ENCODE data around the gene RLBP1. TPM values are rescaled to one million over a fixed set of nuclear protein-coding genes. Genes with fewer than 3 reads are reported as not detected.

Gene RLBP1
- total and polyA plus RNA-seq, 4 donors: not detected

DNA sequence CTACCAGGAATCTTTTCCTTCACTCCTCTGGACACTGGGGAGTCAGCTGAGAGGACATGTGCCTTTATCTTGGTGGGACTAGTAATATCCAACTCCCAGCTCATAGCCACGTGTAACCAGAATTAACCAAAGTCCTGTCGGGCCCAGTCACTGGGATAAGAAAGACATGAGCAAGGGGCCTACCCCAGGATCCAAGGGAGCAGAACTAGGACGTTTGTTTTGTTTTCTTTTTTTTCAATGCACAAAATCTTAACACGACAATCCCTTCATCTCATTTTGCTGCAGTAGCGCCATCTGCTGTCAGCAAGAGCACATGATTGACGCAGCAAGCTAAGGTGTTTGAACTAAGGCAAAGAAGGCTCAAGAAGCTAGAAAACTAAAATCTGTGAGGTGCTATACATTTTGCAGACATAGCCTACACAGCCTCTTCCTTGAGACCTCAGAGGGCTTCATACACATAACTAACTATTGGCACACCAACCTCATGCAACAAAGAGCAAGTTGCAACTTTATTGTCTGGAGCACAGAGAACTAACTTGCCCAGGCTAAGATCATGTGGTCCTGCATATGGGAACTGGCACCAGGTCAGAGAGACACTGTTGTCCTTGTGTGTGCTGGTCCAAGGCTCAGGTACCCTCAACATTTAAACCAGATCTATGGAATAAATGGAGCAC is 43.6 kb downstream of the RLBP1 start:
- 21 to 22% methylated on average over 6 of the region's 6 CpGs for WGBS, 2 donors
- no peak overlapping the region for H3K9ac ChIP-seq (ENCODE audit: insufficient read depth in 1 of 2, low read length in 2 of 2)

DNA sequence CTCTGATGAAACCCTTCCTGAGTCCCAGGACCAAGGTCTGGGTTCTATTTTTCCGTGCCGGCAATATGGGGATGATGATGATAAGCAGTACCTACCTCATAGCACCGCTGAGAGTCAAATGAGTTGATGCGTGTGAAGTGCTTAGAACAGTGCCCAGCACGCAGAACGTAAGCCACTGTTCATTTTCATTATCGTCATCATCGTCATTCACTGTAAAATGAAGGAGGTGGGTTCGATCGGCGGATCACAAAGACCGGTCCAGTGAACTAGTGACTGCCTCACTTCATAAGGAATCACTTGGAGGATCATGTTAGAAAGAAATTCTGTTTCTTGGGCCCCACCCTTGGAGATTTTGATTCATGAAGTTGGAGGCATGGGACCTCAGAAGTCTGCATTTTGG is 44.3 kb downstream of the RLBP1 start:
- WGBS, 2 donors: 97 to 98% methylated on average over 12 of the region's 12 CpGs
- TF ChIP-seq, protein P1, sequence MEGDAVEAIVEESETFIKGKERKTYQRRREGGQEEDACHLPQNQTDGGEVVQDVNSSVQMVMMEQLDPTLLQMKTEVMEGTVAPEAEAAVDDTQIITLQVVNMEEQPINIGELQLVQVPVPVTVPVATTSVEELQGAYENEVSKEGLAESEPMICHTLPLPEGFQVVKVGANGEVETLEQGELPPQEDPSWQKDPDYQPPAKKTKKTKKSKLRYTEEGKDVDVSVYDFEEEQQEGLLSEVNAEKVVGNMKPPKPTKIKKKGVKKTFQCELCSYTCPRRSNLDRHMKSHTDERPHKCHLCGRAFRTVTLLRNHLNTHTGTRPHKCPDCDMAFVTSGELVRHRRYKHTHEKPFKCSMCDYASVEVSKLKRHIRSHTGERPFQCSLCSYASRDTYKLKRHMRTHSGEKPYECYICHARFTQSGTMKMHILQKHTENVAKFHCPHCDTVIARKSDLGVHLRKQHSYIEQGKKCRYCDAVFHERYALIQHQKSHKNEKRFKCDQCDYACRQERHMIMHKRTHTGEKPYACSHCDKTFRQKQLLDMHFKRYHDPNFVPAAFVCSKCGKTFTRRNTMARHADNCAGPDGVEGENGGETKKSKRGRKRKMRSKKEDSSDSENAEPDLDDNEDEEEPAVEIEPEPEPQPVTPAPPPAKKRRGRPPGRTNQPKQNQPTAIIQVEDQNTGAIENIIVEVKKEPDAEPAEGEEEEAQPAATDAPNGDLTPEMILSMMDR (IDR thresholded peaks at IDR 0.05; ENCODE audit: control extremely low read depth, extremely low read depth): no peak
- Histone ChIP-seq H3K4me3 (no peak overlapping the region), H3K27ac (ENCODE audit: low read depth in 1 of 2, low read length in 1 of 2) (no peak overlapping the region), H3K9ac (ENCODE audit: insufficient read depth in 1 of 2, low read length in 2 of 2) (no peak overlapping the region), H3K9me3 (ENCODE audit: control insufficient read depth in 4 of 4, insufficient read depth in 3 of 4, low read length in 3 of 4) (no peaks in the 10 kb centered on the region), H3K4me1 (ENCODE audit: control insufficient read depth in 5 of 5, insufficient read depth in 5 of 5, low read length in 5 of 5) (peaks cover 0 to 6% (median 3%) of the 10 kb centered on the region in 5 donors), H3K36me3 (ENCODE audit: control insufficient read depth in 4 of 4, insufficient read depth in 4 of 4, low read length in 4 of 4) (peaks cover 9 to 31% (median 19%) of the 10 kb centered on the region in 4 donors), H3K27me3 (ENCODE audit: control insufficient read depth in 3 of 3, insufficient read depth in 3 of 3, low read length in 2 of 3) (no peaks in the 10 kb centered on the region)
- ATAC-seq (ENCODE audit: insufficient read depth, low FRiP score): no peak
- no peak for DNase-seq

More for the DNA sequence above, 43.6 kb downstream of the RLBP1 start:
- TF ChIP-seq, protein P1 (IDR thresholded peaks at IDR 0.05; ENCODE audit: control extremely low read depth, extremely low read depth): peak; percentile 67
- Histone ChIP-seq H3K4me3 (no peak overlapping the region), H3K9me3 (ENCODE audit: control insufficient read depth in 4 of 4, insufficient read depth in 3 of 4, low read length in 3 of 4) (no peaks in the 10 kb centered on the region), H3K36me3 (ENCODE audit: control insufficient read depth in 4 of 4, insufficient read depth in 4 of 4, low read length in 4 of 4) (peaks cover 12 to 31% (median 19%) of the 10 kb centered on the region in 4 donors), H3K4me1 (ENCODE audit: control insufficient read depth in 5 of 5, insufficient read depth in 5 of 5, low read length in 5 of 5) (peaks cover 0 to 6% (median 3%) of the 10 kb centered on the region in 5 donors), H3K27ac (ENCODE audit: low read depth in 1 of 2, low read length in 1 of 2) (no peak overlapping the region), H3K27me3 (ENCODE audit: control insufficient read depth in 3 of 3, insufficient read depth in 3 of 3, low read length in 2 of 3) (no peaks in the 10 kb centered on the region)
- ATAC-seq (ENCODE audit: insufficient read depth, low FRiP score): no peak
- DNase-seq: peak; percentile 75 to 91 (median 85)

DNA sequence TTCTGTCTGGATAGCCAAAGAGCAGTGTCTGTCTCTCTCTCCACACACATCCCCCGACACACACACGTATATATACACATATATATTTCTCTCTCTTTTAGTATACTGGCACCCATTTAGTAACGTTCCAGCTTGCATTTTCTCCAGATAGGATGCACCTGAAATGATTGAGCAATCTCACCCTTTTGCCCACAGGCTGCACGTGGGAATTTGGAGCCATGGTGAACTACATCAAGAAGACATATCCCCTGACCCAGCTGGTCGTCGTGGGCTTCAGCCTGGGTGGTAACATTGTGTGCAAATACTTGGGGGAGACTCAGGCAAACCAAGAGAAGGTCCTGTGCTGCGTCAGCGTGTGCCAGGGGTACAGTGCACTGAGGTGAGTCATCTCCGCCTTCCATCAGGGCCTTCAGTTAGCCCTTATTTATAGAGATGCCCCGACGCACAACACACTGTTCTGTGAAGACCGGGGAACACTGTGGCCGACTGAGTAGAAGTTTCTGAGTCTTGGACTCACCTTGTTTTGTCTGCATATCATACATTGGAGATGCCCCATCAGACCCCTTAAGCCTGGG is 45.7 kb downstream of the RLBP1 start:
- ATAC-seq (ENCODE audit: insufficient read depth, low FRiP score) (no peak), DNase-seq (no peak)
- Histone ChIP-seq H3K4me1 (ENCODE audit: control insufficient read depth in 5 of 5, insufficient read depth in 5 of 5, low read length in 5 of 5) (peaks cover 0 to 6% (median 4%) of the 10 kb centered on the region in 5 donors), H3K27me3 (ENCODE audit: control insufficient read depth in 3 of 3, insufficient read depth in 3 of 3, low read length in 2 of 3) (no peaks in the 10 kb centered on the region), H3K27ac (ENCODE audit: low read depth in 1 of 2, low read length in 1 of 2) (no peak overlapping the region), H3K36me3 (ENCODE audit: control insufficient read depth in 4 of 4, insufficient read depth in 4 of 4, low read length in 4 of 4) (peaks cover 9 to 33% (median 19%) of the 10 kb centered on the region in 4 donors), H3K9ac (ENCODE audit: insufficient read depth in 1 of 2, low read length in 2 of 2) (no peak overlapping the region), H3K4me3 (no peak overlapping the region), H3K9me3 (ENCODE audit: control insufficient read depth in 4 of 4, insufficient read depth in 3 of 4, low read length in 3 of 4) (no peaks in the 10 kb centered on the region)
- 70 to 77% methylated on average over 13 of the region's 13 CpGs for WGBS, 2 donors
- TF ChIP-seq, protein P1 (IDR thresholded peaks at IDR 0.05; ENCODE audit: control extremely low read depth, extremely low read depth): no peak

Measured in lung (tissue), 12 donors.